H9 (cell line): ENCODE results near the gene CROCC. TPM values are rescaled to one million over a fixed set of nuclear protein-coding genes. Genes with fewer than 3 reads are reported as not detected.

Experiments used
- DNase-seq: peaks from one replicate; pipeline ENCODE4 v3.0.0-alpha.2; 2017
- H2AFZ ChIP-seq: one replicate; pipeline ENCODE4 v1.6.1; 2013; ENCODE audit warnings: mild to moderate bottlenecking, low read length, control low read depth, moderate library complexity
- H2AK5ac ChIP-seq: 2 replicates; pipeline ENCODE4 v1.6.1; 2013; ENCODE audit warnings: low read length, control low read depth, mixed read lengths; ENCODE audit not compliant: insufficient read length
- H2BK120ac ChIP-seq: one replicate; pipeline ENCODE4 v1.6.1; 2013; ENCODE audit warnings: low read depth, mild to moderate bottlenecking, low read length, control low read depth, inconsistent platforms; ENCODE audit not compliant: poor library complexity, severe bottlenecking
- H2BK12ac ChIP-seq: 2 replicates; pipeline ENCODE4 v1.6.1; 2013; ENCODE audit warnings: low read length, control low read depth, mixed read lengths, low read depth; ENCODE audit not compliant: insufficient read length
- H2BK15ac ChIP-seq: 2 replicates; pipeline ENCODE4 v1.6.1; 2013; ENCODE audit warnings: low read depth, low read length, control low read depth
- H2BK20ac ChIP-seq: one replicate; pipeline ENCODE4 v1.6.1; 2013; ENCODE audit warnings: low read depth, mild to moderate bottlenecking, low read length, control low read depth, inconsistent platforms; ENCODE audit not compliant: poor library complexity, severe bottlenecking
- H2BK5ac ChIP-seq: 2 replicates; pipeline ENCODE4 v1.6.1; 2013; ENCODE audit warnings: low read length, control low read depth, mixed read lengths; ENCODE audit not compliant: insufficient read length
- H3K14ac ChIP-seq: 2 replicates; pipeline ENCODE4 v1.6.1; 2013; ENCODE audit warnings: low read length, control low read depth; ENCODE audit not compliant: insufficient read depth
- H3K18ac ChIP-seq: 2 replicates; pipeline ENCODE4 v1.6.1; 2013; ENCODE audit warnings: low read depth, mild to moderate bottlenecking, mixed read lengths, low read length, control low read depth; ENCODE audit not compliant: insufficient read length
- H3K23ac ChIP-seq: 2 replicates; pipeline ENCODE4 v1.6.1; 2013; ENCODE audit warnings: low read length, control low read depth, mixed read lengths, low read depth; ENCODE audit not compliant: insufficient read length
- H3K23me2 ChIP-seq: 2 replicates; pipeline ENCODE4 v1.6.1; 2013; ENCODE audit warnings: low read depth, mild to moderate bottlenecking, mixed read lengths, low read length, control low read depth; ENCODE audit not compliant: insufficient read length, poor library complexity, severe bottlenecking
- H3K27ac ChIP-seq: 2 replicates; pipeline ENCODE4 v1.5.1; 2013; ENCODE audit warnings: low read length, control low read depth, mixed read lengths, low read depth; ENCODE audit not compliant: insufficient read length
- H3K27me3 ChIP-seq: 2 replicates; pipeline ENCODE4 v1.6.1; 2013; ENCODE audit warnings: low read length, control low read depth, inconsistent platforms; ENCODE audit not compliant: insufficient read depth
- H3K4ac ChIP-seq: 2 replicates; pipeline ENCODE4 v1.6.1; 2013; ENCODE audit warnings: low read depth, mild to moderate bottlenecking, control low read depth, inconsistent platforms, low read length, moderate library complexity
- H3K4me1 ChIP-seq: 2 replicates; pipeline ENCODE4 v1.6.1; 2013; ENCODE audit warnings: low read length, control low read depth, inconsistent platforms; ENCODE audit not compliant: insufficient read depth
- H3K4me2 ChIP-seq: 2 replicates; pipeline ENCODE4 v1.6.1; 2013; ENCODE audit warnings: low read length, control low read depth, mixed read lengths; ENCODE audit not compliant: insufficient read length, insufficient read depth
- H3K56ac ChIP-seq: 2 replicates; pipeline ENCODE4 v1.6.1; 2013; ENCODE audit warnings: low read depth, mild to moderate bottlenecking, mixed read lengths, low read length, control low read depth; ENCODE audit not compliant: insufficient read length
- H3K79me1 ChIP-seq: 2 replicates; pipeline ENCODE4 v1.6.1; 2013; ENCODE audit warnings: low read depth, mild to moderate bottlenecking, moderate library complexity, low read length, control low read depth, inconsistent platforms; ENCODE audit not compliant: insufficient read depth, poor library complexity, severe bottlenecking
- H3K79me2 ChIP-seq: 2 replicates; pipeline ENCODE4 v1.6.1; 2013; ENCODE audit warnings: low read length, control low read depth, inconsistent platforms; ENCODE audit not compliant: insufficient read depth
- H3K9ac ChIP-seq: 2 replicates; pipeline ENCODE4 v1.6.1; 2013; ENCODE audit warnings: low read length, control low read depth, mixed read lengths; ENCODE audit not compliant: insufficient read length; ENCODE audit errors: extremely low read depth
- H3K9me3 ChIP-seq: one replicate; pipeline ENCODE4 v1.6.1; 2013; ENCODE audit warnings: low read depth, low read length, inconsistent platforms; ENCODE audit not compliant: control insufficient read depth
- H3T11ph ChIP-seq: one replicate; pipeline ENCODE4 v1.6.1; 2013; ENCODE audit warnings: mild to moderate bottlenecking, low read length, control low read depth, inconsistent platforms
- H4K20me1 ChIP-seq: one replicate; pipeline ENCODE4 v1.6.1; 2013; ENCODE audit not compliant: control insufficient read depth, insufficient read length, insufficient read depth
- H4K5ac ChIP-seq: 2 replicates; pipeline ENCODE4 v1.6.1; 2013; ENCODE audit warnings: low read depth, mild to moderate bottlenecking, mixed read lengths, low read length, control low read depth; ENCODE audit not compliant: insufficient read length
- H4K8ac ChIP-seq: replicated peaks from 2 replicates; pipeline ENCODE4 v1.6.1; 2013; ENCODE audit warnings: low read length, control low read depth, mixed read lengths, low read depth; ENCODE audit not compliant: insufficient read length
- H4K91ac ChIP-seq: 2 replicates; pipeline ENCODE4 v1.6.1; 2013; ENCODE audit warnings: low read depth, mild to moderate bottlenecking, moderate library complexity, mixed read lengths, low read length, control low read depth; ENCODE audit not compliant: insufficient read length
- H3K27ac Mint-ChIP-seq, 3 experiments: 2 replicates in 2 of 3; 3 replicates in 1 of 3; pipeline ENCODE4 v1.8.0; 2020 to 2021; ENCODE audit warnings: mixed read lengths in 3 of 3, mild to moderate bottlenecking in 1 of 3, moderate library complexity in 1 of 3
- H3K27me3 Mint-ChIP-seq: 2 replicates; pipeline ENCODE4 v1.8.0; 2021; ENCODE audit warnings: low read depth, mild to moderate bottlenecking, moderate library complexity, mixed read lengths
- H3K36me3 Mint-ChIP-seq, 3 experiments: 2 replicates in 2 of 3; 3 replicates in 1 of 3; pipeline ENCODE4 v1.8.0; 2020 to 2021; ENCODE audit warnings: low read depth in 3 of 3, mixed read lengths in 3 of 3; ENCODE audit not compliant: insufficient read depth in 1 of 3
- H3K4me1 Mint-ChIP-seq, 2 experiments: 2 replicates each; pipeline ENCODE4 v1.8.0; 2020; ENCODE audit warnings: mixed read lengths in 2 of 2
- H3K4me3 Mint-ChIP-seq, 2 experiments: 2 replicates in 1 of 2; 3 replicates in 1 of 2; pipeline ENCODE4 v1.8.0; 2020 to 2021; ENCODE audit warnings: mild to moderate bottlenecking in 2 of 2, mixed read lengths in 2 of 2, moderate library complexity in 1 of 2
- H3K9me3 Mint-ChIP-seq, 2 experiments: 2 replicates in 1 of 2; 3 replicates in 1 of 2; pipeline ENCODE4 v1.8.0; 2020; ENCODE audit warnings: mild to moderate bottlenecking in 2 of 2, mixed read lengths in 2 of 2, moderate library complexity in 1 of 2
- WGBS: extraction: QIAGEN DNeasy Blood & Tissue Kit; methylation state at CpG from one replicate; pipeline ENCODE4 v1.1.7; 2013; ENCODE audit warnings: missing lambda C conversion rate, low lambda C conversion rate, mixed read lengths; ENCODE audit not compliant: insufficient read length; ENCODE audit errors: extremely low coverage; 5-methylcytosine and 5-hydroxymethylcytosine counted together
- total RNA-seq: library from RNA; stranded (reverse); gene quantifications from 2 replicates; pipeline ENCODE4 v1.2.1, GENCODE V29; 2021
- TF ChIP-seq, protein P1 (sequence below): fragments of 200-600 bp; sonication (generic); conservative IDR thresholded peaks from 3 replicates; pipeline ENCODE4 v1.8.0; 2021; ENCODE audit warnings: antibody characterized with exemption, mild to moderate bottlenecking

The CROCC gene
- total RNA-seq, 1 experiment from 2014 or later = 40.7 TPM

DNA sequence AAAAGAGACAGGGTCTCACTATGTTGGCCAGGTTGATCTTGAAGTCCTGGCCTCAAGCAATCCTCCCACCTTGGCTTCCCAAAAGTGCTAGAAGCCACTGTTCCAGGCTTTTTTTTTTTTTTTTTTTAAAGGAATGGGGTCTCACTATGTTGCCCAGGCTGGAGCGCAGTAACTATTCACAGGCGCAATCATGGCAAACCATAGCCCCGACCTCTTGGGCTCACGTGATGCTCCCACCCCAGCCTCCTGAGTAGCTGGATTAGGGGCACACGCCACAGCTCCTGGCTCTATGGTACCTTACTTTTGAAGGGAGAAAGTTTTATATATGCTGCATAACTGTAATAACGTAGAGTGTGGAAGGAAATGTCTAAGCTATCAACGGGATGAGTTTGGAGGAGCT lies 95.7 kb downstream of the CROCC start:
- Mint-ChIP-seq H3K9me3 (no peaks in the 10 kb centered on the region), H3K4me3 (no peak overlapping the region), H3K4me1 (peaks cover 38 to 40% of the 10 kb centered on the region in 2 experiments), H3K36me3 (peaks cover 18 to 48% (median 41%) of the 10 kb centered on the region in 3 experiments; a peak in 6 of 7 replicates), H3K27me3 (no peaks in the 10 kb centered on the region), H3K27ac (no peak overlapping the region)
- DNase-seq = no peak
- Histone ChIP-seq H4K20me1 (no peaks in the 10 kb centered on the region), H3K79me1 (no peaks in the 10 kb centered on the region), H2BK120ac (no peak overlapping the region), H3T11ph (no peak overlapping the region), H3K79me2 (no peaks in the 10 kb centered on the region), H4K8ac (no peak overlapping the region), H2AFZ (no peak overlapping the region), H3K9me3 (no peaks in the 10 kb centered on the region), H2BK12ac (no peak overlapping the region), H3K56ac (no peak overlapping the region), H2BK20ac (no peak overlapping the region), H3K9ac (no peak overlapping the region), H4K5ac (no peak overlapping the region), H2AK5ac (no peak overlapping the region), H3K23ac (no peak overlapping the region), H3K23me2 (no peaks in the 10 kb centered on the region), H3K14ac (no peak overlapping the region), H3K4me1 (peaks cover 18% of the 10 kb centered on the region), H2BK15ac (no peak overlapping the region), H3K27me3 (no peaks in the 10 kb centered on the region), H3K27ac (no peak overlapping the region), H3K4me2 (no peak overlapping the region), H3K18ac (no peak overlapping the region), H4K91ac (no peak overlapping the region), H3K4ac (no peak overlapping the region), H2BK5ac (no peak overlapping the region)
- no CpG with 5 or more reads among the region's 7 CpGs for WGBS
- TF ChIP-seq, protein P1, sequence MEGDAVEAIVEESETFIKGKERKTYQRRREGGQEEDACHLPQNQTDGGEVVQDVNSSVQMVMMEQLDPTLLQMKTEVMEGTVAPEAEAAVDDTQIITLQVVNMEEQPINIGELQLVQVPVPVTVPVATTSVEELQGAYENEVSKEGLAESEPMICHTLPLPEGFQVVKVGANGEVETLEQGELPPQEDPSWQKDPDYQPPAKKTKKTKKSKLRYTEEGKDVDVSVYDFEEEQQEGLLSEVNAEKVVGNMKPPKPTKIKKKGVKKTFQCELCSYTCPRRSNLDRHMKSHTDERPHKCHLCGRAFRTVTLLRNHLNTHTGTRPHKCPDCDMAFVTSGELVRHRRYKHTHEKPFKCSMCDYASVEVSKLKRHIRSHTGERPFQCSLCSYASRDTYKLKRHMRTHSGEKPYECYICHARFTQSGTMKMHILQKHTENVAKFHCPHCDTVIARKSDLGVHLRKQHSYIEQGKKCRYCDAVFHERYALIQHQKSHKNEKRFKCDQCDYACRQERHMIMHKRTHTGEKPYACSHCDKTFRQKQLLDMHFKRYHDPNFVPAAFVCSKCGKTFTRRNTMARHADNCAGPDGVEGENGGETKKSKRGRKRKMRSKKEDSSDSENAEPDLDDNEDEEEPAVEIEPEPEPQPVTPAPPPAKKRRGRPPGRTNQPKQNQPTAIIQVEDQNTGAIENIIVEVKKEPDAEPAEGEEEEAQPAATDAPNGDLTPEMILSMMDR = no peak
